ENCODE measurements around the gene KRTAP4-8. TPM values are rescaled to one million over a fixed set of nuclear protein-coding genes. Genes with fewer than 3 reads are reported as not detected.

The KRTAP4-8 gene
- polyA plus RNA-seq, 1 of the 3 experiments (the other 2 are of a cell fraction) = not detected

- no peak overlapping the region for H3K4me2 ChIP-seq
- TF ChIP-seq MAX (IDR thresholded peaks at IDR 0.05; ENCODE audit: low read depth) (peak; percentile 97), FOSL2 (IDR thresholded peaks at IDR 0.05; ENCODE audit: borderline replicate concordance, low read depth) (peak; percentile 68; the same call in 1 of the 2 replicates), TEAD4 (IDR thresholded peaks at IDR 0.05; ENCODE audit: borderline replicate concordance, insufficient read depth) (0 out of 2 replicates have a peak, but pooled peaks have one; percentile 47), NRF1 (IDR thresholded peaks at IDR 0.05; ENCODE audit: low read depth, low read length) (no peak), ELF1 (IDR thresholded peaks at IDR 0.05) (no peak), EP300 (IDR thresholded peaks at IDR 0.05; ENCODE audit: borderline replicate concordance in 1 of 2, low read depth in 1 of 2, low read length in 1 of 2) (peak in 1 of 2 experiments; percentile 49; a peak in 1 of 4 replicates), FOXJ3 (CRISPR knock-in tag; IDR thresholded peaks at IDR 0.05) (no peak), TCF12 (IDR thresholded peaks at IDR 0.05) (peak; percentile 64), USF2 (IDR thresholded peaks at IDR 0.05; ENCODE audit: borderline replicate concordance, low read depth, low read length) (no peak), JUND (IDR thresholded peaks at IDR 0.05) (peak; percentile 60), CHD2 (IDR thresholded peaks at IDR 0.05; ENCODE audit: low read length, partially characterized antibody) (no peak)
- TF ChIP-seq, protein P1, sequence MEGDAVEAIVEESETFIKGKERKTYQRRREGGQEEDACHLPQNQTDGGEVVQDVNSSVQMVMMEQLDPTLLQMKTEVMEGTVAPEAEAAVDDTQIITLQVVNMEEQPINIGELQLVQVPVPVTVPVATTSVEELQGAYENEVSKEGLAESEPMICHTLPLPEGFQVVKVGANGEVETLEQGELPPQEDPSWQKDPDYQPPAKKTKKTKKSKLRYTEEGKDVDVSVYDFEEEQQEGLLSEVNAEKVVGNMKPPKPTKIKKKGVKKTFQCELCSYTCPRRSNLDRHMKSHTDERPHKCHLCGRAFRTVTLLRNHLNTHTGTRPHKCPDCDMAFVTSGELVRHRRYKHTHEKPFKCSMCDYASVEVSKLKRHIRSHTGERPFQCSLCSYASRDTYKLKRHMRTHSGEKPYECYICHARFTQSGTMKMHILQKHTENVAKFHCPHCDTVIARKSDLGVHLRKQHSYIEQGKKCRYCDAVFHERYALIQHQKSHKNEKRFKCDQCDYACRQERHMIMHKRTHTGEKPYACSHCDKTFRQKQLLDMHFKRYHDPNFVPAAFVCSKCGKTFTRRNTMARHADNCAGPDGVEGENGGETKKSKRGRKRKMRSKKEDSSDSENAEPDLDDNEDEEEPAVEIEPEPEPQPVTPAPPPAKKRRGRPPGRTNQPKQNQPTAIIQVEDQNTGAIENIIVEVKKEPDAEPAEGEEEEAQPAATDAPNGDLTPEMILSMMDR (IDR thresholded peaks at IDR 0.05) = peak; percentile 30
- ChIA-PET CTCF (no interaction called here), POLR2A (no interaction called here)
- peaks cover 30% of the 10 kb centered on the region for H3F3A ChIP-seq (replicated peaks; ENCODE audit: insufficient read depth)
- no peaks in the 10 kb centered on the region for H3K27me3 ChIP-seq (ENCODE audit: insufficient read depth)
- no peaks in the 10 kb centered on the region for H3K9me3 ChIP-seq
- H4K20me1 ChIP-seq (ENCODE audit: insufficient read depth) = no peaks in the 10 kb centered on the region
- H2AFZ ChIP-seq (ENCODE audit: low read depth) = no peak overlapping the region
- H3K27ac ChIP-seq (ENCODE audit: low read depth in 2 of 2, low read length in 1 of 2) = peak overlapping the region; percentile 60 to 62; a peak in 3 of 4 replicates
- 50% methylated on average over 1 of the region's 1 CpG for WGBS (ENCODE audit: low lambda C conversion rate)
- no peaks in the 10 kb centered on the region for H3K79me2 ChIP-seq (ENCODE audit: insufficient read depth)
- no peaks in the 10 kb centered on the region for H3K9me2 ChIP-seq
- no peak overlapping the region for H3K4me3 ChIP-seq (ENCODE audit: low read depth in 2 of 2, low read length in 1 of 2)
- peaks cover 0 to 22% of the 10 kb centered on the region in 2 experiments; a peak in 2 of 4 replicates for H3K4me1 ChIP-seq (ENCODE audit: control insufficient read depth in 1 of 2, insufficient read depth in 2 of 2, low read depth in 1 of 2, low read length in 1 of 2)
- H3K9ac ChIP-seq = no peak overlapping the region
- no peak for DNase-seq
- H3K36me3 ChIP-seq (replicated peaks in 1 of 2; ENCODE audit: control insufficient read depth in 1 of 2, insufficient read depth in 2 of 2, low read length in 1 of 2) = no peaks in the 10 kb centered on the region
Observed at GRCh38 chr17:41061964-41062363, 36.0 kb downstream of the KRTAP4-8 start.

- H3K4me1 ChIP-seq (ENCODE audit: control insufficient read depth in 1 of 2, insufficient read depth in 2 of 2, low read depth in 1 of 2, low read length in 1 of 2) = peaks cover 0 to 22% of the 10 kb centered on the region in 2 experiments; a peak in 2 of 4 replicates
- H3F3A ChIP-seq (replicated peaks; ENCODE audit: insufficient read depth) = peaks cover 30% of the 10 kb centered on the region
- H3K4me3 ChIP-seq (ENCODE audit: low read depth in 2 of 2, low read length in 1 of 2) = no peak within 1 kb of the TSS
- no peaks in the 10 kb centered on the region for H3K27me3 ChIP-seq (ENCODE audit: insufficient read depth)
- H3K36me3 ChIP-seq (replicated peaks in 1 of 2; ENCODE audit: control insufficient read depth in 1 of 2, insufficient read depth in 2 of 2, low read length in 1 of 2) = no peaks in the 10 kb centered on the region
- H3K9ac ChIP-seq = no peak within 1 kb of the TSS
- no peaks in the 10 kb centered on the region for H3K9me3 ChIP-seq
- ChIA-PET POLR2A (no interaction called here), CTCF (no interaction called here)
- no peaks in the 10 kb centered on the region for H3K79me2 ChIP-seq (ENCODE audit: insufficient read depth)
- DNase-seq = no peak
- H4K20me1 ChIP-seq (ENCODE audit: insufficient read depth) = no peaks in the 10 kb centered on the region
- H3K9me2 ChIP-seq = no peaks in the 10 kb centered on the region
- no peak within 1 kb of the TSS for H2AFZ ChIP-seq (ENCODE audit: low read depth)
- peak within 1 kb of the TSS in 1 of 2 experiments; percentile 62; a peak in 3 of 4 replicates for H3K27ac ChIP-seq (ENCODE audit: low read depth in 2 of 2, low read length in 1 of 2)
- 17% methylated on average over 6 of the region's 6 CpGs for WGBS (ENCODE audit: low lambda C conversion rate)
- peak within 1 kb of the TSS; percentile 51 for H3K4me2 ChIP-seq
- peak; percentile 94 for TF ChIP-seq TEAD4 (IDR thresholded peaks at IDR 0.05; ENCODE audit: borderline replicate concordance, insufficient read depth)
- no peak for TF ChIP-seq MEF2A (IDR thresholded peaks at IDR 0.05; ENCODE audit: borderline replicate concordance, low read depth)
- TF ChIP-seq JUND (IDR thresholded peaks at IDR 0.05) = peak; percentile 93
- no peak for TF ChIP-seq SMC3 (IDR thresholded peaks at IDR 0.05; ENCODE audit: low read depth, low read length)
- TF ChIP-seq RCOR1 (IDR thresholded peaks at IDR 0.05; ENCODE audit: low read length) = no peak
- no peak for TF ChIP-seq CHD2 (IDR thresholded peaks at IDR 0.05; ENCODE audit: low read length, partially characterized antibody)
- TF ChIP-seq EZH2phosphoT487 (IDR thresholded peaks at IDR 0.05; ENCODE audit: borderline replicate concordance, low read depth) = no peak
- peak; percentile 52; the same call in 1 of the 2 replicates for TF ChIP-seq NFIC (IDR thresholded peaks at IDR 0.05; ENCODE audit: borderline replicate concordance)
- TF ChIP-seq FOXM1 (IDR thresholded peaks at IDR 0.05; ENCODE audit: low read depth) = no peak
- TF ChIP-seq YY1 (IDR thresholded peaks at IDR 0.05; ENCODE audit: low read depth) = peak; percentile 58; the same call in 1 of the 2 replicates
- peak in 1 of 2 experiments; percentile 76; a peak in 2 of 4 replicates for TF ChIP-seq EP300 (IDR thresholded peaks at IDR 0.05; ENCODE audit: borderline replicate concordance in 1 of 2, low read depth in 1 of 2, low read length in 1 of 2)
- TF ChIP-seq POLR2AphosphoS5 (IDR thresholded peaks at IDR 0.05; ENCODE audit: low read depth, low read length) = peak; percentile 27; the same call in 1 of the 2 replicates
- no peak for TF ChIP-seq FOXJ3 (CRISPR knock-in tag; IDR thresholded peaks at IDR 0.05)
- TF ChIP-seq FOSL2 (IDR thresholded peaks at IDR 0.05; ENCODE audit: borderline replicate concordance, low read depth) = peak; percentile 95
- TF ChIP-seq RFX5 (IDR thresholded peaks at IDR 0.05; ENCODE audit: low read length) = no peak
- peak; percentile 91 for TF ChIP-seq MAX (IDR thresholded peaks at IDR 0.05; ENCODE audit: low read depth)
- peak; percentile 13; the same call in 1 of the 2 replicates for TF ChIP-seq RXRA (IDR thresholded peaks at IDR 0.05; ENCODE audit: borderline replicate concordance, low read depth)
Observed at GRCh38 chr17:41060052-41060604, 37.8 kb downstream of the KRTAP4-8 start, which contains the start of gene KRTAP2-3. Gene KRTAP2-3, minus strand, starts transcription at chr17:41060114. Its CDS starts 64 bp downstream, at chr17:41060050.

Data from SK-N-SH (cell line).